HepG2 (cell line): ENCODE data around the gene MTA1. TPM values are rescaled to one million over a fixed set of nuclear protein-coding genes. Genes with fewer than 3 reads are reported as not detected.

Experiments
- ATAC-seq: fragments of 200-7000 bp; cut with Tn5 transposase; 3 replicates; pipeline ENCODE4 v1.9.1; 2020; ENCODE audit warnings: mild to moderate bottlenecking, moderate library complexity
- BruUV-seq: library from RNA; stranded (reverse); fragments of 400-500 nt; replicated peaks from 2 replicates; lab custom pipeline; 2021; lab: Mats Ljungman, UMichigan
- CTCF ChIA-PET: fragments of 300-600 bp; formaldehyde crosslinking; extraction: SDS; loops from one replicate; lab custom pipeline; 2021; ENCODE audit warnings: low total read pairs, inconsistent platforms, low intra/inter-chr PET ratio; lab: Yijun Ruan, JAX
- POLR2A ChIA-PET: fragments of 350-600 bp; sonication (Branson Sonifier 250); formaldehyde crosslinking; loops from one replicate; lab custom pipeline; 2020; ENCODE audit warnings: antibody characterized with exemption, inconsistent platforms; lab: Yijun Ruan, JAX
- DNase-seq: peaks from one replicate; pipeline ENCODE4 v3.0.0-alpha.2; 2015; ENCODE audit warnings: low spot score
- FAIRE-seq: peaks from 3 replicates; lab custom pipeline; 2011; peaks lifted over from hg19 to GRCh38; lab: Jason Lieb, UNC
- H2AFZ ChIP-seq: one replicate; pipeline ENCODE4 v1.6.1; 2011; ENCODE audit warnings: low read length, inconsistent platforms
- H3K27ac ChIP-seq: fragments of 300-600 bp; 3 replicates; pipeline ENCODE4 v1.8.0; 2011; ENCODE audit warnings: mixed run types, mild to moderate bottlenecking, mixed read lengths, low read length, inconsistent platforms; ENCODE audit not compliant: insufficient read depth; ENCODE audit errors: extremely low read length
- H3K27me3 ChIP-seq, 2 experiments: fragments of 200-600 bp in 1 of 2; 2 replicates in 1 of 2; 3 replicates in 1 of 2; pipeline versions ENCODE4 v1.6.0 to v1.8.0; 2011; ENCODE audit warnings: low read length in 2 of 2, mild to moderate bottlenecking in 2 of 2, moderate library complexity in 2 of 2, inconsistent platforms in 1 of 2; ENCODE audit not compliant: insufficient read depth in 2 of 2, control insufficient read depth in 1 of 2
- H3K36me3 ChIP-seq, 2 experiments: fragments of 200-600 bp in 1 of 2; replicated peaks in 1 of 2; 2 replicates in 1 of 2; 3 replicates in 1 of 2; pipeline versions ENCODE4 v1.5.1 to v1.8.0; 2011; ENCODE audit warnings: low read length in 2 of 2, inconsistent platforms in 1 of 2; ENCODE audit not compliant: insufficient read depth in 2 of 2, control insufficient read depth in 1 of 2
- H3K4me1 ChIP-seq: 2 replicates; pipeline ENCODE4 v1.5.1; 2012; ENCODE audit warnings: low read length, inconsistent platforms; ENCODE audit not compliant: insufficient read depth
- H3K4me2 ChIP-seq: 2 replicates; pipeline ENCODE4 v1.6.0; 2011; ENCODE audit warnings: low read depth, low read length, inconsistent platforms
- H3K4me3 ChIP-seq, 3 experiments: fragments of 200-600 bp in 1 of 3; sonication (generic), shearing (Covaris generic) in 1 of 3; replicated peaks in 1 of 3; 2 replicates each; pipeline ENCODE4 v1.5.1; 2011 to 2016; ENCODE audit warnings: low read length in 3 of 3, inconsistent platforms in 2 of 3, low read depth in 2 of 3, mild to moderate bottlenecking in 2 of 3, control low read depth in 1 of 3, mixed read lengths in 1 of 3; ENCODE audit not compliant: insufficient read depth in 1 of 3
- H3K79me2 ChIP-seq: one replicate; pipeline ENCODE4 v1.6.1; 2011; ENCODE audit warnings: low read length, inconsistent platforms; ENCODE audit not compliant: insufficient read depth
- H3K9ac ChIP-seq: 2 replicates; pipeline ENCODE4 v1.6.0; 2011; ENCODE audit warnings: mild to moderate bottlenecking, low read depth, low read length, inconsistent platforms; ENCODE audit not compliant: insufficient read depth
- H3K9me3 ChIP-seq: 2 replicates; pipeline ENCODE4 v1.5.1; 2012; ENCODE audit warnings: mild to moderate bottlenecking, low read length
- H4K20me1 ChIP-seq: 2 replicates; pipeline ENCODE4 v1.6.0; 2011; ENCODE audit warnings: inconsistent platforms, mild to moderate bottlenecking, low read length, moderate library complexity; ENCODE audit not compliant: insufficient read depth
- AGO2 ChIP-seq: fragments of 200-400 bp; formaldehyde crosslinking; optimal IDR thresholded peaks from 2 replicates; pipeline ENCODE3; 2017; ENCODE audit warnings: mild to moderate bottlenecking, low read depth, low read length, moderate library complexity
- CENPX ChIP-seq: sonication (generic); formaldehyde crosslinking; IDR thresholded peaks from 2 replicates; pipeline ENCODE4 v1.9.0; 2021; ENCODE audit warnings: mild to moderate bottlenecking, missing genetic modification reagents, moderate library complexity
- HDAC2 ChIP-seq: sonication (generic); formaldehyde crosslinking; IDR thresholded peaks from 2 replicates; pipeline ENCODE4 v1.4.0; 2020; ENCODE audit warnings: missing genetic modification reagents
- HNRNPL ChIP-seq: fragments of 200-400 bp; formaldehyde crosslinking; IDR thresholded peaks from 2 replicates; pipeline ENCODE4 v1.6.1; 2017; ENCODE audit warnings: mild to moderate bottlenecking, low read depth, low read length
- NFE2L1 ChIP-seq: sonication (generic); formaldehyde crosslinking; IDR thresholded peaks from 2 replicates; pipeline ENCODE4 v1.4.0; 2020; ENCODE audit warnings: missing genetic modification reagents, mild to moderate bottlenecking, borderline replicate concordance
- RBFOX2 ChIP-seq: fragments of 200-400 bp; formaldehyde crosslinking; IDR thresholded peaks from 2 replicates; pipeline ENCODE4 v1.6.1; 2017; ENCODE audit warnings: low read depth, mild to moderate bottlenecking, low read length
- RBM22 ChIP-seq: fragments of 200-400 bp; formaldehyde crosslinking; optimal IDR thresholded peaks from 2 replicates; pipeline ENCODE3; 2017; ENCODE audit warnings: mild to moderate bottlenecking, low read length, moderate library complexity
- SYNCRIP ChIP-seq: fragments of 200-400 bp; formaldehyde crosslinking; IDR thresholded peaks from 2 replicates; pipeline ENCODE4 v1.6.1; 2018; ENCODE audit warnings: mild to moderate bottlenecking, low read depth, low read length; ENCODE audit not compliant: insufficient read depth
- TARDBP ChIP-seq: sonication (generic); formaldehyde crosslinking; IDR thresholded peaks from 2 replicates; pipeline ENCODE4 v1.8.0; 2022; ENCODE audit warnings: mild to moderate bottlenecking, missing genetic modification reagents
- YEATS4 ChIP-seq: sonication (generic); formaldehyde crosslinking; IDR thresholded peaks from 2 replicates; pipeline ENCODE4 v1.4.0; 2020; ENCODE audit warnings: missing genetic modification reagents, borderline replicate concordance
- ZNF225 ChIP-seq: sonication (generic); formaldehyde crosslinking; IDR thresholded peaks from 2 replicates; pipeline ENCODE4 v1.4.0; 2020; ENCODE audit warnings: mild to moderate bottlenecking, missing genetic modification reagents
- ZNF296 ChIP-seq: sonication (generic); formaldehyde crosslinking; conservative IDR thresholded peaks from 2 replicates; pipeline ENCODE4 v1.5.0; 2020; ENCODE audit warnings: mild to moderate bottlenecking, missing genetic modification reagents
- ZNF30 ChIP-seq: sonication (generic); formaldehyde crosslinking; IDR thresholded peaks from 2 replicates; pipeline ENCODE4 v1.5.0; 2020; ENCODE audit warnings: mild to moderate bottlenecking, missing genetic modification reagents
- ZNF446 ChIP-seq: sonication (generic); formaldehyde crosslinking; IDR thresholded peaks from 2 replicates; pipeline ENCODE4 v1.5.0; 2020; ENCODE audit warnings: mild to moderate bottlenecking, missing genetic modification reagents
- ZNF572 ChIP-seq: sonication (generic); formaldehyde crosslinking; IDR thresholded peaks from 2 replicates; pipeline ENCODE4 v1.5.1; 2020; ENCODE audit warnings: mild to moderate bottlenecking, missing genetic modification reagents
- ZNF768 ChIP-seq: sonication (generic); formaldehyde crosslinking; IDR thresholded peaks from 2 replicates; pipeline ENCODE4 v1.4.0; 2020; ENCODE audit warnings: missing genetic modification reagents
- ZNF839 ChIP-seq: sonication (generic); formaldehyde crosslinking; IDR thresholded peaks from 2 replicates; pipeline ENCODE4 v1.4.0; 2020; ENCODE audit warnings: missing genetic modification reagents, mild to moderate bottlenecking, borderline replicate concordance
- WGBS: methylation state at CpG from one replicate; pipeline ENCODE4 v1.1.6; 2017; ENCODE audit warnings: low lambda C conversion rate; 5-methylcytosine and 5-hydroxymethylcytosine counted together
- in situ Hi-C: cut with HindIII; loops from 2 replicates; pipeline ENCODE4 v1.10.0; 2017; ENCODE audit warnings: low pct_unique_long_range_greater_than_20kb; ENCODE audit not compliant: extremely low pct_ligation_motif_present
- intact Hi-C: fragments of 100-400 bp; cut with micrococcal nuclease; formaldehyde crosslinking; loops from one replicate; pipeline ENCODE4 v1.10.0; 2022; ENCODE audit not compliant: unreplicated experiment
- polyA plus RNA-seq, 8 experiments: library from polyadenylated mRNA; depleted of rRNA in 3 of 8; stranded (reverse) in 7 of 8; unstranded in 1 of 8; fragments of >200 nt; fragmentation: Illumina TruSeq in 4 of 8; extraction: Trizol in 4 of 8; gene quantifications; 2 replicates each; pipeline versions ENCODE4 v1.2.1 to v1.2.3, GENCODE V29; 2011 to 2016; ENCODE audit warnings: low read depth in 4 of 8, missing spikeins in 1 of 8, mixed read lengths in 1 of 8; ENCODE audit not compliant: insufficient read depth in 1 of 8
- total RNA-seq, 5 experiments: library from RNA; depleted of rRNA; stranded (reverse); fragments of >200 nt; fragmentation: Illumina TruSeq; extraction: Trizol; gene quantifications; 2 replicates each; pipeline ENCODE4 v1.2.3, GENCODE V29; 2016; ENCODE audit warnings: low read depth in 1 of 5
- TF ChIP-seq, protein P1 (sequence below): sonication (generic); formaldehyde crosslinking; conservative IDR thresholded peaks from 2 replicates; pipeline ENCODE4 v1.8.0; 2022; ENCODE audit warnings: low read depth, missing genetic modification reagents

Gene MTA1
- total and polyA plus RNA-seq, 2 of the 13 experiments (the other 11 are each of a cell fraction or from before 2014, with no cell fraction given): 35.2 to 85.8 TPM

GRCh38 chr14:105456736-105457617, 37.4 kb downstream of the MTA1 start:
- ChIA-PET CTCF (no interaction called here), POLR2A (no interaction called here)
- TF ChIP-seq ZNF768 (CRISPR knock-in tag): no peak
- no peak for TF ChIP-seq ZNF446 (CRISPR knock-in tag)
- no peak for TF ChIP-seq SYNCRIP
- TF ChIP-seq ZNF572 (CRISPR knock-in tag): no peak
- TF ChIP-seq ZNF225 (CRISPR knock-in tag): no peak
- TF ChIP-seq ZNF296 (CRISPR knock-in tag): no peak

DNA sequence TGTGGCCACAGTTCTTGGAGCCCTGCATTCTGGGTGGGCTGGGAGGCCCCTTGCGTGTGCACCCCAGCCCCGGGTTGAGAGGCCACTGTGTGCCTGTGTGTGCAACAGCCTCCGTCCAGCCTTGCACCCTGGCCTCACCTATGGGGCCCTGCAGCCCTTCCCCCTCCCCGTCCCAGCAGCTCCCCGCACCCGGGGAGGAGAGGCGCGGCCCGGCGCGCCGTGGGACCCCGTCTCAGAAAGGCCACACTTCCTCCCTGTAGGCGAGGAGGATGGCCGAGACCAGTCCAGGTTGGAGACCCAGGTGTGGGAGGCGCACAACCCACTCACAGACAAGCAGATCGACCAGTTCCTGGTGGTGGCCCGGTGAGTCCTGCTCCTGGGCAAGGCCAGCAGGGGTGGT, 38.4 kb downstream of the MTA1 start:
- DNase-seq (no peak), ATAC-seq (no peak), FAIRE-seq (no peak)
- H3K79me2 ChIP-seq: no peaks in the 10 kb centered on the region
- no peaks in the 10 kb centered on the region for H3K27me3 ChIP-seq
- no peaks in the 10 kb centered on the region for H4K20me1 ChIP-seq
- no peak overlapping the region for H3K4me3 ChIP-seq
- WGBS: 91% methylated on average over 17 of the region's 18 CpGs
- no peak overlapping the region for H3K9ac ChIP-seq
- H2AFZ ChIP-seq: no peak overlapping the region
- ChIA-PET CTCF (no interaction called here), POLR2A (no interaction called here)
- H3K36me3 ChIP-seq: peaks cover 16 to 37% of the 10 kb centered on the region in 2 experiments; a peak in 4 of 5 replicates
- no peak overlapping the region for H3K27ac ChIP-seq
- H3K9me3 ChIP-seq: no peaks in the 10 kb centered on the region
- intact Hi-C loops: no loop called here
- in situ Hi-C loops: no loop called here
- no peak overlapping the region for H3K4me2 ChIP-seq
- BruUV-seq: no TSS peak
- H3K4me1 ChIP-seq: no peaks in the 10 kb centered on the region
- TF ChIP-seq HNRNPL (no peak), ZNF30 (CRISPR knock-in tag) (no peak), AGO2 (peak; percentile 67), NFE2L1 (CRISPR knock-in tag) (no peak), CENPX (CRISPR knock-in tag) (no peak), ZNF839 (CRISPR knock-in tag) (no peak), RBFOX2 (peak; percentile 21; the same call in 1 of the 2 replicates), RBM22 (peak; percentile 71), TARDBP (CRISPR knock-in tag) (no peak), YEATS4 (CRISPR knock-in tag) (no peak), HDAC2 (no peak)
- TF ChIP-seq, protein P1, sequence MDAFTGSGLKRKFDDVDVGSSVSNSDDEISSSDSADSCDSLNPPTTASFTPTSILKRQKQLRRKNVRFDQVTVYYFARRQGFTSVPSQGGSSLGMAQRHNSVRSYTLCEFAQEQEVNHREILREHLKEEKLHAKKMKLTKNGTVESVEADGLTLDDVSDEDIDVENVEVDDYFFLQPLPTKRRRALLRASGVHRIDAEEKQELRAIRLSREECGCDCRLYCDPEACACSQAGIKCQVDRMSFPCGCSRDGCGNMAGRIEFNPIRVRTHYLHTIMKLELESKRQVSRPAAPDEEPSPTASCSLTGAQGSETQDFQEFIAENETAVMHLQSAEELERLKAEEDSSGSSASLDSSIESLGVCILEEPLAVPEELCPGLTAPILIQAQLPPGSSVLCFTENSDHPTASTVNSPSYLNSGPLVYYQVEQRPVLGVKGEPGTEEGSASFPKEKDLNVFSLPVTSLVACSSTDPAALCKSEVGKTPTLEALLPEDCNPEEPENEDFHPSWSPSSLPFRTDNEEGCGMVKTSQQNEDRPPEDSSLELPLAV (CRISPR knock-in tag): no peak

More at GRCh38 chr14:105456736-105457617, 37.4 kb downstream of the MTA1 start:
- BruUV-seq: no TSS peak
- in situ Hi-C loops: no loop called here
- no peak for ATAC-seq
- no peak overlapping the region for H3K27ac ChIP-seq
- no peaks in the 10 kb centered on the region for H4K20me1 ChIP-seq
- peaks cover 18 to 43% of the 10 kb centered on the region in 2 experiments; a peak in 4 of 5 replicates for H3K36me3 ChIP-seq
- no peak overlapping the region for H3K4me2 ChIP-seq
- no peaks in the 10 kb centered on the region for H3K79me2 ChIP-seq
- H3K9me3 ChIP-seq: no peaks in the 10 kb centered on the region
- H3K27me3 ChIP-seq: no peaks in the 10 kb centered on the region
- intact Hi-C loops: no loop called here
- H2AFZ ChIP-seq: no peak overlapping the region
- no peak for DNase-seq
- no peaks in the 10 kb centered on the region for H3K4me1 ChIP-seq
- no peak overlapping the region for H3K4me3 ChIP-seq
- H3K9ac ChIP-seq: no peak overlapping the region
- no peak for FAIRE-seq
- WGBS: 99% methylated on average over 8 of the region's 22 CpGs
